Limb (tissue), 2 donors: ENCODE results near the gene ZNF600.
"Not testable (repeated sequence)": the region's sequence is repeated elsewhere in the genome, so short reads cannot be mapped to it uniquely, and the experiment has no call there.

Source experiments
- DNase-seq, 2 donors: peaks; one replicate each; pipeline ENCODE4 v3.0.0-alpha.2; 2016; ENCODE audit errors: extremely low spot score in 2 of 2

ZNF600 gene

GRCh38 chr19:52741951-52742485 lies 44.6 kb downstream of the ZNF600 start:
- no peak for DNase-seq

GRCh38 chr19:52741371-52741770 lies 45.2 kb downstream of the ZNF600 start:
- DNase-seq = not testable (repeated sequence)

GRCh38 chr19:52739576-52739975 lies 47.0 kb downstream of the ZNF600 start:
- no peak for DNase-seq

GRCh38 chr19:52735734-52736133 lies 50.9 kb downstream of the ZNF600 start:
- DNase-seq = peak; percentile 15 to 39

GRCh38 chr19:52734893-52735661 lies 51.5 kb downstream of the ZNF600 start, which contains the start of gene ZNF611:
TSS of gene ZNF611 (minus strand) at chr19:52735044. CDS start at chr19:52715894, 19,150 bp downstream.
- peak; percentile 92 to 98 for DNase-seq

GRCh38 chr19:52734331-52734892 lies 52.2 kb downstream of the ZNF600 start:
- DNase-seq = no peak

- DNase-seq = not testable (repeated sequence)
Measured at GRCh38 chr19:52726051-52726450, 60.5 kb downstream of the ZNF600 start.

GRCh38 chr19:52725528-52725961 lies 61.0 kb downstream of the ZNF600 start:
- DNase-seq = no peak

GRCh38 chr19:52724701-52725514 lies 61.7 kb downstream of the ZNF600 start:
- no peak for DNase-seq

GRCh38 chr19:52723907-52724598 lies 62.5 kb downstream of the ZNF600 start:
- DNase-seq = not testable (repeated sequence)

GRCh38 chr19:52722062-52723003 lies 64.3 kb downstream of the ZNF600 start:
- DNase-seq = no peak

GRCh38 chr19:52720541-52720940 lies 66.0 kb downstream of the ZNF600 start:
- DNase-seq = not testable (repeated sequence)

- DNase-seq = no peak
Measured at GRCh38 chr19:52716522-52716921, 70.1 kb downstream of the ZNF600 start.

- not testable (repeated sequence) for DNase-seq
Measured at GRCh38 chr19:52715902-52716301, 70.7 kb downstream of the ZNF600 start.

GRCh38 chr19:52715330-52715729 lies 71.3 kb downstream of the ZNF600 start:
- DNase-seq = not testable (repeated sequence)
